K562 (cell line): ENCODE results near the gene SEC24B. TPM values are rescaled to one million over a fixed set of nuclear protein-coding genes. Genes with fewer than 3 reads are reported as not detected.

Experiments used
- ATAC-seq: fragments of 200-7000 bp; cut with Tn5 transposase; 3 replicates; pipeline ENCODE4 v1.9.1; 2020; ENCODE audit warnings: moderate library complexity
- BruUV-seq: library from RNA; stranded (reverse); fragments of 400-500 nt; replicated peaks from 2 replicates; lab custom pipeline; 2021; lab: Mats Ljungman, UMichigan
- CTCF ChIA-PET: fragments of 300-600 bp; formaldehyde crosslinking; extraction: SDS; loops from one replicate; lab custom pipeline; 2021; ENCODE audit warnings: low intra/inter-chr PET ratio; lab: Yijun Ruan, JAX
- POLR2A ChIA-PET: fragments of 300-600, 350-650 bp; sonication (Branson Sonifier 250); formaldehyde crosslinking; extraction: SDS; loops from one replicate; lab custom pipeline; 2021; ENCODE audit warnings: antibody characterized with exemption, inconsistent platforms; lab: Yijun Ruan, JAX
- DNase-seq, 4 experiments: peaks; one replicate each; pipeline versions ENCODE4 v3.0.0 to v3.0.0-alpha.2; 2011 to 2018; ENCODE audit warnings: low spot score in 3 of 4, mixed read lengths in 3 of 4; ENCODE audit errors: extremely low read depth in 1 of 4
- FAIRE-seq: peaks from 2 replicates; lab custom pipeline; 2011; peaks lifted over from hg19 to GRCh38; lab: Jason Lieb, UNC
- H2AFZ ChIP-seq: 2 replicates; pipeline ENCODE4 v1.6.0; 2011; ENCODE audit warnings: low read depth, low read length, control low read depth, inconsistent platforms
- H3K27ac ChIP-seq: fragments of 200-600 bp; 3 replicates; pipeline ENCODE4 v1.8.0; 2011; ENCODE audit warnings: low read depth, mild to moderate bottlenecking, control low read depth, inconsistent platforms, low read length, moderate library complexity, mixed read lengths; ENCODE audit errors: extremely low read depth
- H3K27me3 ChIP-seq, 2 experiments: fragments of 300-600 bp in 1 of 2; 2 replicates in 1 of 2; 3 replicates in 1 of 2; pipeline versions ENCODE4 v1.6.0 to v1.8.0; 2011; ENCODE audit warnings: inconsistent platforms in 2 of 2, low read length in 2 of 2, mild to moderate bottlenecking in 1 of 2, mixed read lengths in 1 of 2, moderate library complexity in 1 of 2; ENCODE audit not compliant: control insufficient read depth in 2 of 2, insufficient read depth in 2 of 2
- H3K36me3 ChIP-seq: fragments of 300-600 bp; 3 replicates; pipeline ENCODE4 v1.8.0; 2011; ENCODE audit warnings: mild to moderate bottlenecking, low read length, inconsistent platforms; ENCODE audit not compliant: control insufficient read depth, insufficient read depth
- H3K4me1 ChIP-seq, 2 experiments: fragments of 200-600 bp in 1 of 2; replicated peaks in 1 of 2; 2 replicates in 1 of 2; 3 replicates in 1 of 2; pipeline versions ENCODE4 v1.5.1 to v1.8.0; 2011; ENCODE audit warnings: inconsistent platforms in 2 of 2, low read length in 2 of 2, mild to moderate bottlenecking in 1 of 2, mixed read lengths in 1 of 2, moderate library complexity in 1 of 2; ENCODE audit not compliant: control insufficient read depth in 2 of 2, insufficient read depth in 2 of 2
- H3K4me2 ChIP-seq: 2 replicates; pipeline ENCODE4 v1.6.1; 2011; ENCODE audit warnings: low read length, control low read depth, inconsistent platforms, mixed read lengths; ENCODE audit not compliant: insufficient read depth
- H3K4me3 ChIP-seq: fragments of 200-600 bp; sonication (generic), shearing (Covaris generic); 2 replicates; pipeline ENCODE4 v1.5.1; 2016; ENCODE audit warnings: control low read depth, inconsistent platforms
- H3K79me2 ChIP-seq: fragments of 200-600 bp; 3 replicates; pipeline ENCODE4 v1.8.0; 2011; ENCODE audit warnings: low read length, inconsistent platforms; ENCODE audit not compliant: control insufficient read depth, insufficient read depth
- H3K9ac ChIP-seq, 2 experiments: 2 replicates each; pipeline versions ENCODE4 v1.6.0 to v1.6.1; 2011; ENCODE audit warnings: low read depth in 2 of 2, low read length in 2 of 2, control low read depth in 1 of 2, inconsistent platforms in 1 of 2, mild to moderate bottlenecking in 1 of 2, mixed read lengths in 1 of 2; ENCODE audit not compliant: insufficient read depth in 1 of 2
- H3K9me1 ChIP-seq: one replicate; pipeline ENCODE4 v1.6.0; 2011; ENCODE audit warnings: inconsistent platforms, mild to moderate bottlenecking, low read length, moderate library complexity; ENCODE audit not compliant: control insufficient read depth, insufficient read depth
- H3K9me3 ChIP-seq: replicated peaks from 2 replicates; pipeline ENCODE4 v1.5.1; 2011; ENCODE audit warnings: low read depth, low read length, inconsistent platforms; ENCODE audit not compliant: control insufficient read depth, insufficient read depth
- H4K20me1 ChIP-seq: replicated peaks from 2 replicates; pipeline ENCODE4 v1.6.1; 2011; ENCODE audit warnings: low read length, inconsistent platforms, mixed read lengths; ENCODE audit not compliant: control insufficient read depth, insufficient read depth
- CBX1 ChIP-seq: sonication (generic); IDR thresholded peaks from 2 replicates; pipeline ENCODE4 v1.6.1; 2016; ENCODE audit warnings: antibody characterized with exemption, low read depth, mild to moderate bottlenecking
- NKRF ChIP-seq: fragments of 450-650 bp; IDR thresholded peaks from 2 replicates; pipeline ENCODE4 v1.6.1; 2016; ENCODE audit warnings: borderline replicate concordance
- ZNF143 ChIP-seq: sonication (generic); formaldehyde crosslinking; IDR thresholded peaks from 2 replicates; pipeline ENCODE4 v1.9.0; 2022; ENCODE audit warnings: mild to moderate bottlenecking, missing genetic modification reagents
- WGBS: fragments of 100-300 bp; shearing (Covaris generic); methylation state at CpG from one replicate; pipeline ENCODE4 v1.1.6; 2016; ENCODE audit warnings: low coverage, mixed read lengths; ENCODE audit not compliant: insufficient coverage; ENCODE audit errors: missing lambda C conversion rate; 5-methylcytosine and 5-hydroxymethylcytosine counted together
- in situ Hi-C: fragments of 300-500 bp; cut with MboI; formaldehyde crosslinking; loops from 4 replicates; pipeline ENCODE4 v1.15.0; 2018; ENCODE audit warnings: inconsistent platforms, mixed read lengths
- intact Hi-C: fragments of 100-400 bp; cut with micrococcal nuclease; formaldehyde crosslinking; loops from 2 replicates; pipeline ENCODE4 v1.14.2; 2022
- polyA plus RNA-seq, 8 experiments: library from polyadenylated mRNA; depleted of rRNA in 4 of 8; stranded (reverse) in 5 of 8; unstranded in 3 of 8; fragments of >200 nt; fragmentation: Nextera tagmentation in 2 of 8; fragmentation: Illumina TruSeq in 1 of 8; extraction: Ambion mirVana in 2 of 8; extraction: Trizol in 1 of 8; gene quantifications; 2 replicates each; pipeline versions ENCODE4 v1.2.1 to v1.2.3, GENCODE V29; 2011 to 2014; ENCODE audit warnings: inconsistent platforms in 1 of 8, missing spikeins in 1 of 8
- total RNA-seq, 7 experiments: library from RNA; depleted of rRNA in 6 of 7; stranded (reverse); fragments of >200 nt in 6 of 7; fragmentation: Illumina TruSeq in 2 of 7; extraction: Trizol in 2 of 7; gene quantifications; 2 replicates each; pipeline versions ENCODE4 v1.2.1 to v1.2.3, GENCODE V29; 2011 to 2021; ENCODE audit warnings: low replicate concordance in 1 of 7
- TF ChIP-seq, protein P1 (sequence below): fragments of 250-450 bp; sonication (Bioruptor Pico); IDR thresholded peaks from 2 replicates; pipeline ENCODE4 v1.8.0; 2021; ENCODE audit warnings: mild to moderate bottlenecking, moderate library complexity

SEC24B gene
- total and polyA plus RNA-seq, 9 of the 15 experiments (the other 6 are each of a cell fraction or from before 2014, with no cell fraction given) = 6.3 to 46.4 (median 17.1) TPM

DNA sequence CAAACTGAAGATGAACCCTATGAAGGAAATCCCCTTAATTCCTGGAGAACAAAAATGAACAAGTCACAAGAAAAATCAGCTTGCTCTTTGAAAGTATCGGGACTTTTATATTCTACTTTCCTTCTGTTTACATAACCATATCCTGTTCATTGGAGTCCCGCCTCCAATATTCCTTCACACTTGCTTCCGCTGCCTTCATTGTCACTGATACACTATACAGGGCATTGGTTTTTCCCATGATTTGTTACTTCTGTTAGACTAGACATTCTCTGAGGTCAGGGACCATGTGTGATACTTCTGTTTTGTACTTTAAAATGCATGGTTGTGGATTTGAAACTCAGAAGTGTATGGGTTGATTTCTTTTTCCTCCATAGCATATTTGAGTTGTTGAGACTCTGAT, 145.2 kb downstream of the SEC24B start:
- no peak for FAIRE-seq
- Histone ChIP-seq H4K20me1 (no peaks in the 10 kb centered on the region), H3K4me1 (peaks cover 0 to 16% of the 10 kb centered on the region in 2 experiments; a peak in 4 of 5 replicates), H3K9me1 (no peaks in the 10 kb centered on the region), H3K9ac (no peak overlapping the region), H3K79me2 (no peaks in the 10 kb centered on the region), H2AFZ (no peak overlapping the region), H3K4me2 (no peak overlapping the region), H3K36me3 (no peaks in the 10 kb centered on the region), H3K4me3 (no peak overlapping the region), H3K27ac (no peak overlapping the region), H3K9me3 (no peaks in the 10 kb centered on the region)
- in situ Hi-C loops (no loop called here), intact Hi-C loops (loop anchor here (5.0 kb wide), 1 partner anchor 63 kb away; no protein-coding TSS in a partner anchor)
- WGBS = 59% methylated on average over 3 of the region's 3 CpGs
- TF ChIP-seq CBX1 (no peak), ZNF143 (CRISPR knock-in tag) (no peak), NKRF (no peak)
- TF ChIP-seq, protein P1, sequence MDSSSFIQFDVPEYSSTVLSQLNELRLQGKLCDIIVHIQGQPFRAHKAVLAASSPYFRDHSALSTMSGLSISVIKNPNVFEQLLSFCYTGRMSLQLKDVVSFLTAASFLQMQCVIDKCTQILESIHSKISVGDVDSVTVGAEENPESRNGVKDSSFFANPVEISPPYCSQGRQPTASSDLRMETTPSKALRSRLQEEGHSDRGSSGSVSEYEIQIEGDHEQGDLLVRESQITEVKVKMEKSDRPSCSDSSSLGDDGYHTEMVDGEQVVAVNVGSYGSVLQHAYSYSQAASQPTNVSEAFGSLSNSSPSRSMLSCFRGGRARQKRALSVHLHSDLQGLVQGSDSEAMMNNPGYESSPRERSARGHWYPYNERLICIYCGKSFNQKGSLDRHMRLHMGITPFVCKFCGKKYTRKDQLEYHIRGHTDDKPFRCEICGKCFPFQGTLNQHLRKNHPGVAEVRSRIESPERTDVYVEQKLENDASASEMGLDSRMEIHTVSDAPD (CRISPR knock-in tag) = no peak
- TF ChIP-seq, all 486 proteins: peak for 0
- ATAC-seq (no peak), DNase-seq (no peak)
- no peaks in the 10 kb centered on the region for H3K27me3 ChIP-seq
- BruUV-seq = no TSS peak
- ChIA-PET POLR2A (interaction anchor here (0.6 kb wide), 1 partner anchor 64 kb away, joined by 3 read pairs; no protein-coding TSS in a partner anchor), CTCF (no interaction called here)
